SK-N-MC (cell line): ENCODE data around the gene IL1RN.

Source experiments
- EZH2 ChIP-seq: fragments of 200-600 bp; sonication (generic); IDR thresholded peaks from one replicate; pipeline ENCODE4 v1.6.1; 2017; ENCODE audit warnings: antibody characterized with exemption
- FOXP2 ChIP-seq: optimal IDR thresholded peaks from 2 replicates; pipeline ENCODE3; 2011; ENCODE audit warnings: mild to moderate bottlenecking, moderate library complexity; ENCODE audit not compliant: insufficient read depth; ENCODE audit errors: extremely low read length, control extremely low read depth
- POLR2AphosphoS5 ChIP-seq: IDR thresholded peaks from 2 replicates; pipeline ENCODE4 v1.6.1; 2012; ENCODE audit warnings: mild to moderate bottlenecking, low read depth, low read length, borderline replicate concordance

DNA sequence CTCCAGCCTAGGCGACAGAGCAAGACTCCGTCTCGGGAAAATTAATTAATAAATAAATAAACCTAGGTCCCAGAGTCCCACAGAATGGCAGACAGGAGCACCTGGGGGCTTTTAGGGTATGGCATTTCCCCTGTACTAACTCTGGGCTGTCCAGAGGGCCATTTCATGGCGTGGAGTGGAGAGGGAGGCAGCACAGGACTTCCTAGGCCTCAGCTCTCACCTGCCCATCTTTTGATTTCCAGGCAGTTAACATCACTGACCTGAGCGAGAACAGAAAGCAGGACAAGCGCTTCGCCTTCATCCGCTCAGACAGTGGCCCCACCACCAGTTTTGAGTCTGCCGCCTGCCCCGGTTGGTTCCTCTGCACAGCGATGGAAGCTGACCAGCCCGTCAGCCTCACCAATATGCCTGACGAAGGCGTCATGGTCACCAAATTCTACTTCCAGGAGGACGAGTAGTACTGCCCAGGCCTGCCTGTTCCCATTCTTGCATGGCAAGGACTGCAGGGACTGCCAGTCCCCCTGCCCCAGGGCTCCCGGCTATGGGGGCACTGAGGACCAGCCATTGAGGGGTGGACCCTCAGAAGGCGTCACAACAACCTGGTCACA, 5.1 kb downstream of the IL1RN start:
- TF ChIP-seq POLR2AphosphoS5 (no peak), EZH2 (no peak), FOXP2 (no peak)
